HFF-Myc (cell line): ENCODE results near the gene SETDB1.

Source experiments
- DNase-seq: peaks from one replicate; pipeline ENCODE4 v3.0.0-alpha.2; 2011; ENCODE audit warnings: low read depth; ENCODE audit errors: extremely low read depth
- H3K4me3 ChIP-seq: replicated peaks from 2 replicates; pipeline ENCODE4 v1.5.1; 2011; ENCODE audit warnings: low read depth, mild to moderate bottlenecking, control low read depth, low read length
- TF ChIP-seq, protein P1 (sequence below): IDR thresholded peaks from 2 replicates; pipeline ENCODE4 v1.5.1; 2012; ENCODE audit warnings: mild to moderate bottlenecking, low read depth, low read length, control low read depth; ENCODE audit errors: missing control alignments

SETDB1 gene

DNA sequence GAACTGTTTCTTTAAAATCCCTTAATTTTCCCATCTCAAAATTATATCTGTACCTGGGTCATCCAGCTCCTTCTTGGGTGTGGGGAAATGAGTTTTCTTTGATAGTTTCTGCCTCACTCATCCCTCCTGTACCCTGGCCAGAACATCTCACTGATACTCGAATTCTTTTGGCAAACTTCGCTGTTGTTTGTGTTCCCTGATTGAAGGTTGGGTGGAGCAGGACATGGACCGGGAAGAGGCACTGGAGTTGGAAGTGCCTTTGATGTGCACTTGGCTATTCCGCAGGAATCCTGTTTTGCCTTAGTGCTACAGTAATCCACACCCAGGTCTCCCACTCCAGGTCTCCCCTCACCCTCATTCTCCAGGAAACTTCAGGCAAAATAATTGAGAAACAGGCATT is 69.3 kb downstream of the SETDB1 start:
- TF ChIP-seq, protein P1, sequence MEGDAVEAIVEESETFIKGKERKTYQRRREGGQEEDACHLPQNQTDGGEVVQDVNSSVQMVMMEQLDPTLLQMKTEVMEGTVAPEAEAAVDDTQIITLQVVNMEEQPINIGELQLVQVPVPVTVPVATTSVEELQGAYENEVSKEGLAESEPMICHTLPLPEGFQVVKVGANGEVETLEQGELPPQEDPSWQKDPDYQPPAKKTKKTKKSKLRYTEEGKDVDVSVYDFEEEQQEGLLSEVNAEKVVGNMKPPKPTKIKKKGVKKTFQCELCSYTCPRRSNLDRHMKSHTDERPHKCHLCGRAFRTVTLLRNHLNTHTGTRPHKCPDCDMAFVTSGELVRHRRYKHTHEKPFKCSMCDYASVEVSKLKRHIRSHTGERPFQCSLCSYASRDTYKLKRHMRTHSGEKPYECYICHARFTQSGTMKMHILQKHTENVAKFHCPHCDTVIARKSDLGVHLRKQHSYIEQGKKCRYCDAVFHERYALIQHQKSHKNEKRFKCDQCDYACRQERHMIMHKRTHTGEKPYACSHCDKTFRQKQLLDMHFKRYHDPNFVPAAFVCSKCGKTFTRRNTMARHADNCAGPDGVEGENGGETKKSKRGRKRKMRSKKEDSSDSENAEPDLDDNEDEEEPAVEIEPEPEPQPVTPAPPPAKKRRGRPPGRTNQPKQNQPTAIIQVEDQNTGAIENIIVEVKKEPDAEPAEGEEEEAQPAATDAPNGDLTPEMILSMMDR = no peak
- no peak for DNase-seq

DNA sequence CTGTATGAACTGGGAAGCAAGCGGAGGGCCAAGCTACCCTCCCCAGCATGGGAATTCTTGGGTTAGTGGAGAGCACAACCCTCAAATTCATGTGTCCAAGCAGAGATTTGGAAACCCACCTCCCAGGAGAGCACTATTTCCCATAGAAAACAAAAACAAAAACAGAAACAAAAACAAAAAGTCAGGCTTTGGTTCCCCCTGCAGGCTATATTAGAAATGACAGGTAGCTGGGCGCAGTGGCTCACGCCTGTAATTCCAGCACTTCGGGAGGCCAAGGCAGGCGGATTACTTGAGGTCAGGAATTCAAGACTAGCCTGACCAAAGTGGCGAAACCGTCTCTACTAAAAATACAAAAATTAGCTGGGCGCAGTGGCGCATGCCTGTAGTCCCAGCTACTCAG is 69.7 kb downstream of the SETDB1 start:
- no peak overlapping the region for H3K4me3 ChIP-seq
- TF ChIP-seq, protein P1 = peak; percentile 67
- DNase-seq = no peak

More for the DNA sequence above, 69.3 kb downstream of the SETDB1 start:
- H3K4me3 ChIP-seq = no peak overlapping the region

DNA sequence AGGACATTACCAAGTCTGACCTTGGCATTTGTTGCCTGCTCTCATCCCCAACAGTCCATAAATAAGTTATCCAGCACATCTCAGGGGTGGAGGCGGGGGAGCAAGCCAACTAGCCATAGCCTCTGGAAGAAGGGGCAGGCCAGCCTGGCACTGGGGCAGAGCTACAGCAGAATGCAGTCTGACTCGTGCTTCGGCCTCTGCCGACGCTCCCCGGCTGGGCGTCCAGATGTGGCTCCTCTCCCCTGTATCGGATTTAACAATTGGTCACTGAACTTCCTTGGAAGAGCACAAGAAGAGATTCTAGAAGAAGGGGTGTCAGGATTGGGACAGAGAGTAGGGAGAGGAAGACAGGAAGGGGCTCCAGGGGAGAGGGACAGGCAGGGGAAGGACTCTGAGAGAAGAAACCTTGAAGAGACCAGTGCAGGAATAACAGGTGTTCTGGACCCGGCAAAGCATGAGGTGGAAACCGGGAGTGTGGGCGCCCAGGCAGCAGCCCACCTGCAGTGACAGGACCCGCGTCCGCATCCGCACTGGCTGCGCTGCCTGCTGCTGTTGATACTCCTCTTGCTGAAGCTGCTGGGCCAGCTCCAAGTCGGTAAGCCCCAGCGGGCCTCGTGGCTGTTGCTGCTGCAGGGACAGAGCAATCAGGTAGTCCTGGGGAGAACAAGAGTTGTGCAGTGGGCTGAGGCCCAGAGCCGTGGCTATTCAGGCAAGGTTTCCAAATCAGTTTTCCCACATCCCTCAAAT is 71.1 kb downstream of the SETDB1 start:
- TF ChIP-seq, protein P1 = no peak
- H3K4me3 ChIP-seq = no peak overlapping the region
- DNase-seq = no peak

DNA sequence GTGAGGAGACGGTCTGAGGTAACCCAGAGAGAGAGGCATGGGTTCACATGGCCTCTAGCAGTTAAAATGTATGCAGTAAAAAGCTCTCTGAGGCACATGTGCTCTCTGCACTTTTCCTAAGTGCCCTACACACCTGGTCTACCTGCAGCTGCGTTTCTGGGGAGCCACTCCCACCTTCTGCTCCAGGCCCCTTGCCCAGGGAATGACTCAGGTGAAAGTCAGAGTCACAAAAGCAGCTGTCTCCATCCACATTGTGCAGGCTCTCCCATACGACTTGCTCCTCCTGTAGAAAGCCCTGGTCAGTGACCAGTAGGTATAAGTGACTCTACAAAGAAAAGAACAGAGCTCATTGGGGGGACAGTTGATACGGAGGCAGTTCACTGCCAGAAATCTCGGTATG is 71.8 kb downstream of the SETDB1 start:
- TF ChIP-seq, protein P1 = no peak
- no peak overlapping the region for H3K4me3 ChIP-seq
- DNase-seq = no peak

DNA sequence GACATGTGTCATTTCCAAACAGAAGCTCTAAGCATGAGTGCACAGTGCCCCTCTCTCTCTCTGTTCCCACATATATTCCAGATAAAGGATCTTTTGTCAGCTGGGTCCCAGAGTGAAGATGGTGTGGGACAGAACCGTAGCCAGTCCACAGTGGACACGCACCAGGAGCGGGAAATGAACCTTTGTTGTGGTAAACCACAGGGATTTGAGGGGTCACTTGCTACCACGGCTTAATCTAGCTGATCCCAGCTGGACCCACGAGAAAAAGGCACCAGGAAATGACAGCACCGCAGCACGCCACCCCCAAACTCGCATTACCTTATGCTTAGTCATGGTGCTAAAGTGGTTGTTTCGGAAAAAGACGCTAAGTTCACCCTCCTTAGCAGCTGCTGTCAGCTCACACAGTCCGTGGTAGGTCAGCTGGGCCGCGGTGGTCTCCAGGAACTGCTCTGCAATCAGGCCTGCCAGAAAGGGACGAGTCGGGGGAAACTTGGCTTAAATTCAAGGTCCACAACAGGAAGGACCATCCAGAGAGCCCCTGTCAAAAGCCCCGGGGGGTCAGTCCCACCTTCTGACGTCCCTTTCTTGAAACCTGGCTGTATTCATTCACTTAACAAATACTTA is 73.0 kb downstream of the SETDB1 start:
- H3K4me3 ChIP-seq = no peak overlapping the region
- no peak for DNase-seq
- TF ChIP-seq, protein P1 = no peak

DNA sequence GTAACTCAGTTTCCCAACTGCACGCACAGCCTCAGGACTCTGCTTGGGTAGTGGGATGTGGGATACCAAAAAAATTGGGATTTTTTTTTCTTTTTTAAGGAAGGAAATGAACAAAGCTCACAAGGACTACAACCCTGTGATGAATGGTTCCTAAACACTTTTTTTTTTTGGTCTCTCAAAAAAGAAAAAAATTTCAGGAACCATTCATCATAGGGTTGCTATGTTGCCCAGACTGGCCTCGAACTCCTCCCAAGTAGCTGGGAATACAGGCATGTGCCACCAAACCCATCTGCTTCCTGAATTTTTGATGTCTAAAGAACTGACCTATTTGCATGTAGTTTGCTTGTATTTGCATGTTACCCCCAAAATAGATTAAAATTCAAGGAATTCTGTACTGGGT is 73.8 kb downstream of the SETDB1 start:
- H3K4me3 ChIP-seq = no peak overlapping the region
- TF ChIP-seq, protein P1 = no peak
- no peak for DNase-seq
